Left ventricle myocardium inferior (tissue), 1 donor: ENCODE results near the gene ARHGAP25. TPM values are rescaled to one million over a fixed set of nuclear protein-coding genes. Genes with fewer than 3 reads are reported as not detected.
A peak's percentile ranks its signal among the peaks of the same experiment; 100 is the strongest.

Experiments used
- DNase-seq: peaks from one replicate; pipeline ENCODE4 v3.0.0-alpha.2; 2020
- H3K27ac ChIP-seq: fragments of 200-600 bp; replicated peaks from 2 replicates; pipeline ENCODE4 v1.8.0; 2021
- H3K27me3 ChIP-seq: fragments of 200-600 bp; 2 replicates; pipeline ENCODE4 v1.8.0; 2021; ENCODE audit warnings: low read depth
- H3K36me3 ChIP-seq: fragments of 200-600 bp; 2 replicates; pipeline ENCODE4 v1.8.0; 2021
- H3K4me1 ChIP-seq: fragments of 200-600 bp; 2 replicates; pipeline ENCODE4 v1.8.0; 2021
- H3K4me3 ChIP-seq: fragments of 200-600 bp; 2 replicates; pipeline ENCODE4 v1.8.0; 2021; ENCODE audit warnings: mild to moderate bottlenecking, moderate library complexity
- H3K9me3 ChIP-seq: fragments of 200-600 bp; replicated peaks from 2 replicates; pipeline ENCODE4 v1.8.0; 2021
- intact Hi-C: fragments of 100-400 bp; cut with micrococcal nuclease; formaldehyde crosslinking; loops from one replicate; pipeline ENCODE4 v1.11.0; 2022
- total RNA-seq: library from RNA; stranded (reverse); fragmentation: NEBNext Ultra II Directional; extraction: Animal tissue kit (Norgen Biotek cat#: 25700); gene quantifications from one replicate; pipeline ENCODE4 v1.2.1, GENCODE V29; 2021
- TF ChIP-seq, protein P1 (sequence below): fragments of 200-600 bp; IDR thresholded peaks from 2 replicates; pipeline ENCODE4 v1.8.0; 2021; ENCODE audit warnings: antibody characterized with exemption, mild to moderate bottlenecking, borderline replicate concordance
- donor health status: DM: no; HTN: yes; CAD: no; lungs with severe emphysema.

The ARHGAP25 gene
- total RNA-seq, 1 donor from 2014 or later: 5.3 TPM

DNA sequence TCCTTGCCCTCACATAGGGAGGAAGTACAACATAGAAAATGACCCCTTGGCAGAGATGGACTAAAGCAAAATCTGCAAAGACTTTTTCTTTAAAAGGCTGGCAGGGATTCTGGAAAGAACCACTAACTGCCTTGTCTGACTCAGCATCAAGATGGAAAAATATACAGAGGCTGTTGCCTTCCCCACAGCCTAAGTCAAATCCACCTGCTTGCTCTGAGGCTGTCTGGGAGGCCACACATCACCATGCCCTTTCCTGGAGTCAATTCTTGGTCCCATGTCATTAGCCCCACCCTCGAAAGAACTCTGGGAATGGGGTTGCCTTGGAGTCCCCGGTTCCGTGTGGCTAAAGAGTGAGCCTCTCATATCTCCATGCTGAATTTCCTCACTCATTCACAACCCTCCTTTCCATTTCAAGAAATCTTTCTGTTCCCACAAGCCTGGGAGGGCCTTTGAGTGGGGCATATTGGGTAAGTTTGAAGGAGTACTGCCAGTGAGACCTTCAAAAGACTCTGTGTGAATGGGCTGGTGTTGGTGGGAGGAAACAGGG, 97.1 kb downstream of the ARHGAP25 start:
- peak overlapping the region; percentile 83 for H3K27ac ChIP-seq
- H3K4me3 ChIP-seq: no peak overlapping the region
- H3K4me1 ChIP-seq: peaks cover 55% of the 10 kb centered on the region
- intact Hi-C loops: no loop called here
- no peaks in the 10 kb centered on the region for H3K9me3 ChIP-seq
- no peak for DNase-seq
- no peaks in the 10 kb centered on the region for H3K27me3 ChIP-seq
- TF ChIP-seq, protein P1, sequence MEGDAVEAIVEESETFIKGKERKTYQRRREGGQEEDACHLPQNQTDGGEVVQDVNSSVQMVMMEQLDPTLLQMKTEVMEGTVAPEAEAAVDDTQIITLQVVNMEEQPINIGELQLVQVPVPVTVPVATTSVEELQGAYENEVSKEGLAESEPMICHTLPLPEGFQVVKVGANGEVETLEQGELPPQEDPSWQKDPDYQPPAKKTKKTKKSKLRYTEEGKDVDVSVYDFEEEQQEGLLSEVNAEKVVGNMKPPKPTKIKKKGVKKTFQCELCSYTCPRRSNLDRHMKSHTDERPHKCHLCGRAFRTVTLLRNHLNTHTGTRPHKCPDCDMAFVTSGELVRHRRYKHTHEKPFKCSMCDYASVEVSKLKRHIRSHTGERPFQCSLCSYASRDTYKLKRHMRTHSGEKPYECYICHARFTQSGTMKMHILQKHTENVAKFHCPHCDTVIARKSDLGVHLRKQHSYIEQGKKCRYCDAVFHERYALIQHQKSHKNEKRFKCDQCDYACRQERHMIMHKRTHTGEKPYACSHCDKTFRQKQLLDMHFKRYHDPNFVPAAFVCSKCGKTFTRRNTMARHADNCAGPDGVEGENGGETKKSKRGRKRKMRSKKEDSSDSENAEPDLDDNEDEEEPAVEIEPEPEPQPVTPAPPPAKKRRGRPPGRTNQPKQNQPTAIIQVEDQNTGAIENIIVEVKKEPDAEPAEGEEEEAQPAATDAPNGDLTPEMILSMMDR: no peak
- H3K36me3 ChIP-seq: no peaks in the 10 kb centered on the region

DNA sequence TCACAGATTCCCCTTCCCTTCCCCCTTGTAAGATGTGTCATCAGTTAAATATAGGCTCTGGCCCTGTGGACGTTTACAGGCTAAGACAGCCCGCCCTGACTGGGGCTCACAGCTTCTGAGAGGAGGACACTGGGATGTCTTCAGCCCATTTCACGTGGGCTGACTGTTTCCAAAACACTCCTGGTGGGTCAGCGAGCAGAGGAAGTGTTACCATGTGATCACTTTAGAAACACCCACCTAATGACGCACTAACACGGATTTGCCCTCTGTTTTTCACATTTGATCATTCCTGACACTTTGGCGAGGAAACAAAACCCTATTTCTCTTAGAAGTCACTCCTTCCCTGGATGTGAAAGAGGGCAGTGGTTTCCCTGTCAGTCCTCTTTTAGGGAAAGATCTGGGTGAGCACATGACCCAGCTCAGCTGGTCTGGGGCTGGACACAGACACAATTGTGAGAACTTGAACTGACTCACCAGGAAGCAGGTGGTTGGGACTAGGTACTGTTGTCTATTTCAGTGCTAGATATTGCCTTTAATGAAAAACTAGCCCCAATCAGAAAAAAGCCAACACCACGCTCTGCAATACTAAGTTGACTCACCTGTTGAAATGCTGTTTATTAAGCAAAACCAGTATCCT, 97.7 kb downstream of the ARHGAP25 start:
- Histone ChIP-seq H3K36me3 (no peaks in the 10 kb centered on the region), H3K27ac (peak overlapping the region; percentile 83), H3K9me3 (no peaks in the 10 kb centered on the region), H3K4me1 (peaks cover 55% of the 10 kb centered on the region), H3K27me3 (no peaks in the 10 kb centered on the region), H3K4me3 (no peak overlapping the region)
- TF ChIP-seq, protein P1: no peak
- peak; percentile 31 for DNase-seq
- intact Hi-C loops: no loop called here

GRCh38 chr2:68833162-68833561, 98.6 kb downstream of the ARHGAP25 start:
- no peaks in the 10 kb centered on the region for H3K36me3 ChIP-seq
- intact Hi-C loops: no loop called here
- no peaks in the 10 kb centered on the region for H3K27me3 ChIP-seq
- TF ChIP-seq, protein P1: no peak
- peaks cover 51% of the 10 kb centered on the region for H3K4me1 ChIP-seq
- H3K27ac ChIP-seq: peak overlapping the region; percentile 83
- DNase-seq: no peak
- H3K4me3 ChIP-seq: no peak overlapping the region
- H3K9me3 ChIP-seq: no peaks in the 10 kb centered on the region

- TF ChIP-seq, protein P1: no peak
- intact Hi-C loops: loop anchor here (5.0 kb wide), 1 partner anchor 83 kb away; no protein-coding TSS in a partner anchor
- Histone ChIP-seq H3K4me3 (no peak overlapping the region), H3K27ac (no peak overlapping the region), H3K27me3 (peaks cover 4% of the 10 kb centered on the region), H3K36me3 (no peaks in the 10 kb centered on the region), H3K9me3 (no peaks in the 10 kb centered on the region), H3K4me1 (peaks cover 34% of the 10 kb centered on the region)
- no peak for DNase-seq
Measured at GRCh38 chr2:68834737-68835376, 100.2 kb downstream of the ARHGAP25 start.

GRCh38 chr2:68835621-68836020, 101.0 kb downstream of the ARHGAP25 start:
- DNase-seq: no peak
- Histone ChIP-seq H3K27ac (no peak overlapping the region), H3K9me3 (no peaks in the 10 kb centered on the region), H3K4me1 (peaks cover 26% of the 10 kb centered on the region), H3K27me3 (peaks cover 4% of the 10 kb centered on the region), H3K4me3 (no peak overlapping the region), H3K36me3 (no peaks in the 10 kb centered on the region)
- TF ChIP-seq, protein P1: no peak
- intact Hi-C loops: loop anchor here (5.0 kb wide), 1 partner anchor 83 kb away; no protein-coding TSS in a partner anchor
